NCI-H446 treated with DMSO at 0.1 percent for 48 hours (cell line): Measurements from ENCODE around the gene COL5A1.
"Not testable (repeated sequence)": the region's sequence is repeated elsewhere in the genome, so short reads cannot be mapped to it uniquely, and the experiment has no call there.

Source experiments
- DNase-seq: peaks from one replicate; lab custom pipeline; 2025; lab: John Stamatoyannopoulos, UW

Gene COL5A1

GRCh38 chr9:134638502-134639090 is 3.0 kb upstream of the COL5A1 start:
- DNase-seq, result no peak

GRCh38 chr9:134639994-134640393 is 1.6 kb upstream of the COL5A1 start:
- DNase-seq, result no peak

- no peak for DNase-seq
Observed at GRCh38 chr9:134640506-134641172, 964 bp upstream of the COL5A1 start.

GRCh38 chr9:134641990-134642384 is 384 bp downstream of the COL5A1 start:
- DNase-seq, result no peak

GRCh38 chr9:134642385-134643181 is 980 bp downstream of the COL5A1 start:
- DNase-seq, result no peak

GRCh38 chr9:134643222-134643671 is 1.6 kb downstream of the COL5A1 start:
- DNase-seq, result no peak

GRCh38 chr9:134644401-134644724 is 2.8 kb downstream of the COL5A1 start:
- not testable (repeated sequence) for DNase-seq

GRCh38 chr9:134644725-134645606 is 3.4 kb downstream of the COL5A1 start:
- no peak for DNase-seq

GRCh38 chr9:134645607-134646365 is 4.2 kb downstream of the COL5A1 start:
- no peak for DNase-seq

GRCh38 chr9:134647359-134648080 is 5.9 kb downstream of the COL5A1 start:
- DNase-seq, result no peak

- no peak for DNase-seq
Observed at GRCh38 chr9:134648701-134649530, 7.3 kb downstream of the COL5A1 start.

- DNase-seq, result no peak
Observed at GRCh38 chr9:134650431-134651190, 9.0 kb downstream of the COL5A1 start.

- no peak for DNase-seq
Observed at GRCh38 chr9:134651226-134651905, 9.8 kb downstream of the COL5A1 start.

- no peak for DNase-seq
Observed at GRCh38 chr9:134652291-134653225, 11.0 kb downstream of the COL5A1 start.

GRCh38 chr9:134653259-134654009 is 11.8 kb downstream of the COL5A1 start:
- DNase-seq, result no peak

GRCh38 chr9:134655101-134655500 is 13.5 kb downstream of the COL5A1 start:
- DNase-seq, result no peak
